HG02938 (cell line): ENCODE measurements around the gene NCOA3.
A peak's percentile ranks its signal among the peaks of the same experiment; 100 is the strongest.
"Not testable (repeated sequence)": the region's sequence is repeated elsewhere in the genome, so short reads cannot be mapped to it uniquely, and the experiment has no call there.

Experiments used
- ATAC-seq: cut with Tn5 transposase; IDR thresholded peaks from one replicate; pipeline ENCODE4 v1.9.1; 2021; ENCODE audit warnings: mild to moderate bottlenecking, moderate library complexity; ENCODE audit not compliant: unreplicated experiment

Gene NCOA3

DNA sequence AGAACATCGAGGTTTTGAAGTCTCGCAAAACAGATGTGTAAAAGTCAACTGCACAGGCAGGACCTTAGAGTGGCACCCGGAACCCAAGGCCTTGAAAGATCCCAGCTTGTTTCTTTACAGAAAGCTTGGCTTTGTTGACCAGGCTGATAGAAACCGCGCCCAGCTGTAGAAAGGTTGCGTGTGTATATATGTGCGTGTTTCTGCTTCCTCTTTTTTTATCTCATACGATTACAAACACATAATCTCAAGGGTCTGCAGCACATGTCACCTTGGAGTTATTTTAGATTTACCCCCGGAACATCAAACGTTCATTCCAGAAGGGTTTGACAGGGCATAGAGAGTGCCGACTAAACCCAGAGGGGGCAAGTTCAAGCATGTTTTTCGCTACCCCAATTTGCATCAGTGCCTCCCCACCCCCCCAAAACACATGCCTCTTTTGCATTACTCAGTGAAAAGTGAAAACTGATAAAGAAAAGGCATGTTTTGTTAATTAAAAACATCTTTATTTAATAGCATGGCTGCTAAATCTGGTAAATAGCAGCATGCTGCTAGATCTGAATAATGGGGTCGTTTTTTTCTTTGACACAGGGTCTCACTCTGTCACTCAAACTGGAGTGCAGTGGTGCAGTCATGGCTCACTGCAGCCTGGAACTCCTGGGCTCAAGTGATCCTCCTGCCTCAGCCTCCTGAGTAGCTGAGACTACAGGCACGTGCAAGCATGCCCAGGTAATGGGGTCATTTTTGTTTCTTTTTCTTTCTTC is 33.2 kb upstream of the NCOA3 start:
- ATAC-seq = no peak

DNA sequence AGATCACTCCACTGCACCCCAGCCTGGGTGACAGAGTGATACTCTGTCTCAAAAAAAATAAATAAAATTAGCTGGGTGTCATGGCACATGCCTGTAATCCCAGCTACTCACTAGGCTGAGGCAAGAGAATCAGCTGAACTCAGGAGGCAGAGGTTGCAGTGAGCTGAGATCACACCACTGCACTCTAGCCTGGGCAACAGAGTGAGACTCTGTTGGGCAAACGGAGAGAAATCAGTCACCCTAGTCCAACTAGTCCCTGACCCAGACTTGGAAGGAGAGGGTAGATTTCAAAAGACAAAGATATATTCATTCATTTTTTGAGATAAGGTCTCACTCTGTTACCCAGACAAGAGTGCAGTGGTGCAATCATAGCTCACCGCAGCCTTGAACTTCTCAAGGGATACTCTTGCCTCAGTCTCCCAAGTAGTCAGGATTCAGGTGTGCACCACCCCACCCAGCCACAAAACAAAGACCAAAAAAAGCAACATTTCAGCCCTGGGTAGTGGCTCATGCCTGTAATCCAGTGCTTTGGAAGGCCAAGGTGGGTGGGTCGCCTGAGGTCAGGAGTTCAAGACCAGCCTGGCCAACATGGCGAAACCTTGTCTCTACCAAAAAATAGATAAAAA is 26.2 kb upstream of the NCOA3 start:
- ATAC-seq = no peak

DNA sequence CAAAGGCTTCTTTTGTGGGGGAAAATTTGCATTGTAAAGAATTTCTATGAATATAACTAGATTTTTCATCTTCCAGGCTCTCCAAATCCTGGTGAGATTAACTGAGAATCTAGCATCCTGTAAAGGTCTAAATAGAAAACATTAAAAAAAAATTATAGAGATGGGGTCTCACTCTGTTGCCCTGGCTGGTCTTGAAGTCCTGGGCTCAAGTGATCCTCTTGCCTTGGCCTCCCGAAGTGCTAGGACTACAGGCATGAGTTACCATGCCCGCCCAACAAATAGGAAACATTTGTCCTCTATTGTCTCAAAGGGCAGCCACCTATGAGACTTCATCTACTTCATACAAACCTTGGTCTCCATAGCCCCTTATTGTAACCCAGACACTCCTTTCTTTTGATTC is 25.2 kb upstream of the NCOA3 start:
- ATAC-seq = no peak

DNA sequence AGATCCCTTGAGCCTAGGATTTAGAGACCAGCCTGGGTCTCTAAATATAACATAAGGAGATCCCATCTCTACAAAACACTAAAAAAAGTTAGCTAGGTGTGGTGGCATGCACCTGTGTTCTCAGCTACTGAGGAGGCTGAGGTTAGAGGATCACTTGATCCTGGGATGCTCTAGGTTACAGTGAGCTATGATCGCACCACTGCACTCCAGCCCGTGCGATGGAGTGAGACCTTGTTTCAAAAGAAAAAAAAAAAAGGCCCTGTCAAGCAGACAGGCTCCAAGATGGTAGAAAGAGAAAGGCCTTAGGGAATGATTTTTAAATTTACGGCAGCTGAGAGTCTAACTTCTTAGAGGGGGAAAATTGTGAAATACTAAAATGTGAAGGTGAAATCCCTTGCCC is 22.6 kb upstream of the NCOA3 start:
- no peak for ATAC-seq

DNA sequence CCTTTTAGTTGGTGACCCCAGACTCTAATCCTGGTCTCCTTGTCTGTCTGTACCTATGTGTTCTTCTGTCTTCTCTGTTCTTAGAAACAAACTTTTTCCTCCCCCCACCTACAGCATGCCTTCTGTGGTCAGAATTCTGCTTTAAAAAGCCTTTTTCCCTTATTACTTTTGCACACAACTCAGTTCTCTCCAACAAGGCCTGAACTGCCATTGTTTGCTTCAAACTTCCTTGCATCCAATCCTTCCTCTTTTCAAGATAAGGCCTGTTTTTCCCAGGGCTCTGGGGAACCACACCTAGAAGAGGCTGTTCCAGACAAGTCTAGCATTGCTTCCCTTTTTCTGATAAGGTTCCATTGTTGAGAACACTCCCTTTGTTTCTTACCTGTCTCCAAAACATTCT is 22.2 kb upstream of the NCOA3 start:
- no peak for ATAC-seq

DNA sequence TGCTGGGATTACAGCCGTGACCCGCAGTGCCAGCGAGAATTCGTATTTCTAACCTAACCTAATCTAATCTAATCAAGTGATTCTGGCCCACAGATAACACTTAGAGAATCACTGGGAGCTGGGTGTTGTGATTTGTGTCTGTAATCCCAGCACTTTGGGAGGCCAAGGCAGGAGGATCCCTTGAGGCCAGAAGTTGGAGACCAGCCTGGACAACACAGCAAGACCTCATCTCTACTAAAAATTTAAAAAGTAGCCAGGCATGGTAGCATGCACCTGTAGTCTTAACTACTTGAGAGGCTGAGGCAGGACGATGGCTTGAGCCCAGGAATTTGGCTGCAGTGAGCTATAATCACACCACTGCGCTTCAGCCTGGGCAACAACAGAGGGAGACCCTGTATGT is 21.4 kb upstream of the NCOA3 start:
- no peak for ATAC-seq

DNA sequence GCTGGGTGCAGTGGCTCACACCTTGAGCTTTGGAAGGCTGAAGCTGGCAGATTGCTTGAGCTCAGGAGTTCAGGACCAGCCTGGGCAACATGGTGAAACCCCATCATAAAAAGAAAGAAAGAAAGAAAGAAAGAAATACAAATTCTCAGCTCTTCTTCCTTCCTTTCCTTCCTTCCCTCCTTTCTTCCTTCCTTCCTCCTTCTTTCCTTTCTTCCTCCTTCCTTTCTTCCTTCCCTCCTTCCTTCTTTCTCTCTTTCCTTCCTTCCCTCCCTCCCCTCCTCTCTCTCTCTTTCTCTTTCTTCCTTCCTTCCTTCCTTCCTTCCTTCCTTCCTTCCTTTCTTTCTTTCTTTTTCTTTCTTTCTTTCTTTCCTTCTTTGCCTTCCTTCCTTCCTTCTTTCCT is 21.0 kb upstream of the NCOA3 start:
- no peak for ATAC-seq

DNA sequence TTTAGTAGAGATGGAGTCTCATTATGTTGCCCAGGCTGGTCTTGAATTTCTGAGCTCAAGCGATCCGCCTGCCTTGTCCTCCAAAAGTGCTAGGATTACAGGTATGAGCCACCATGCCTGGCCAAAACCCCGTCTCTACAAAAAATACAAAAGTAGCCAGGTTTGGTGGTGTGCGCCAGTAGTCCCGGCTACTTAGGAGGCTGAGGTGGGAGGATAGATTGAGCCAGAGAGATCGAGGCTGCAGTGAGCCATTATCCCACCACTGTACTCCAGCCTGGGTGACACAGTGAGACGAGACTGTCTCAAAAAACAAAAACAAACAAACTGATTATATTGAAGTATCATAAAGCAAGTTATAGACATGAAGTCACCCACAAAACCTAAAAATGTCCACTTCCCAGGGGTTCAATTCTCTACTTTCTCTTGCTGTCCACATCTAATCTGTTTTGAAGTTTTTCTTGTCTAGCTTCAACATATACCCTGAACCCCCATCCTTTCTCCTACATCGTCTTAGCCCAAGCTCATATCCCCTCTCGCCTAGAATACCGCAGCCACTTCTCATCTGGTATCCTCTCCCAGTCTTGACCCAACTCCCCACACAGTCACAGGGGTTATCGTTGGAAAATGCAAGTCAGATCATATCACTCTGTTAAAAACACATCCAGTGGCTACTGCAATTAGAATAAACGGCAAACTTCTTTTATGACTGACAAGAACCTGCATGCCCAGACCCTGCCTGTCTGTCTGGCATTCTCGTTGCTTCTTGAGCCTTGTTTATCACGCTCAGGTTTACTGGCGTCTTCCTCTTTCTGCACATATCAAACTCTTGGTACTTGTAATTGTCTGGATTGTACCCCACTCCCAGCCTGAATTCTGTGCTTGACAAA is 20.1 kb upstream of the NCOA3 start:
- no peak for ATAC-seq

DNA sequence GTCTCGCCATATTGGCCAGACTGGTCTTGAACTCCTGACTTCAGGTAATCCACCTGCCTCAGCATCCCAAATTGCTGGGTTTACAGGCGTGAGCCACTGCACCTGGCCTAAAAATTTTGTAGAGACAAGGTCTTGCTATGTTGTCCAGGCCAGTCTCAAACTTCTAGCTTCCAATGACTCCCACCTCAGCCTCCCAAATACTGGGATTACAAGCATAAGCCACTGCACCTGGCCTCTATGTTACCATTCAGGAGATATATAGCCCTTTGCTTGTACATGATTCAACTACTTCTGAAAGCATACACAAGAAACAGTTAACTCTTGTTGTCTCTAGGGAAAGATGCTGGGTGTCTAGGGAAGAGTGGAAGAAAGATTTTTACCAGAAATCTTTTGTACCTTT is 19.0 kb upstream of the NCOA3 start:
- ATAC-seq = no peak

DNA sequence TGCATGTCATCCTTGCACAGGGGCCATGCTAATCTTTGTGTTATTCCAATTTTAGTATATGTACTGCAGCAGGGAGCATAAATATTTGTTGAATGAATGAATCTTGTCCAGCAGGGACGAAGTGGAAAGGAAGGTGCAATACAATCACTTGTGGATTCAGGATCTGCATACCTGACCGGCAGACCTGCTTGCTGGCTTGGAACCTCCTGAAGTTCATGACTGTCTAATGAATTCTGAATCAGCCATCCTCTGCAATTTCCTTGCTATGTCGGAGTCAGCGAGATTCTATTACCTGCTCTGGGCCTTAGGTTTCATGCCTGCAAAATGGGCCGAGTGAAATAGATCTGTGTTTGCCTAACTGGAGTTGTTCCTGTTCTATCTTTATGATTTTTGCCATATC is 17.4 kb upstream of the NCOA3 start:
- ATAC-seq = no peak

DNA sequence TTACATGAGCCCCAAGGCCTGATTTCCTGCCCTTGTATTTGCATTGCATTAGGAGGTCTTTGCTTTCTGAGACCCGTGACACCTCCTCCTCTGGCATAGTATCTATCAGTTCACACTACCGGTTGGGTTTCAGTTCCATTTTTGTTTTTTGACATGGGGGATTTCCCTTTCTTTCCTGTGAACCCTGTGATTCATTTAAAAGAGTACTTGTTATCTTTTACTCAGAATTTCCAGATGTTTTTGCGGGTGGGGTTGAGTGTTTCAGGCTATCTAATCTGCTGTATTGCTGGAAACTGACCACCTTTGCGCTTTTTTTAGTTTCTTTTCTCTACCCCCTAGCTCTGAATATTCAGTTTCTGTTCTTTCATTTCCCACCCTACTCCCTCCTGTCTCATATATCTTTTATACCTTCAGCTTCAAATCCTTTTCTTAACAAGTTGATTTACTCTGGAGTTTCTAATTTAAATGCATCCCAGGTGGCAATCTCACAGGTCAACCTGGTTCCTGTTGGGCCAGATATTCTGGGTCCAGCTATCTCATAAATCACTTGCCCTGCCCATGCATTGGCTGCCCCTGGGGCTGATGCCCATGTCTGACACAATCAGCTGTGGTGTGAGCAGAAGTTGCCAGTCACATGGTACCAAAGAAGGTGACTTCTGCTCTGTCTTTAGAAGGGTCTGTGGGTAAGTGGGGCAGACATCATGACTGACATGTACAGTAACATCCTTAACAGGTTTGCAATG is 14.3 kb upstream of the NCOA3 start:
- peak; percentile 73 for ATAC-seq

DNA sequence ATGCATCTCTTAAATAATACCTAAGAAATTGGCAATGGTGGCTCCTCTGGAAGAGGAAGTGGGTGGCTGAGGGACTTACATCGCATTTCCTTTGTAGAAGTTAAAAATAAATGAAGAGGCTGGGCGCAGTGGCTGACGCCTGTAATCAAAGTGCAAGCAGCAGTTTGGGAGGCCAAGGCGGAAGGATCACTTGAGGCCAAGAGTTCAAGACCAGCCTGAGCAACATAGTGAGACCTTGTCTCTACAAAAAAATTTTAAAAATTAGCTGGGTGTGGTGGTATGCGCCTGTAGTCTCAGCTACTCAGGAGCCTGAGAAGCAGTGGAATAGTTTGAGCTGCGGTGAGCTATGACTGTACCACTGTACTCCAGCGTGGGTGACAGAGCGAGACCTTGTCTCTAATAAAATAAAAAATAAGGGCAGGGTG is 12.2 kb upstream of the NCOA3 start:
- ATAC-seq = no peak

DNA sequence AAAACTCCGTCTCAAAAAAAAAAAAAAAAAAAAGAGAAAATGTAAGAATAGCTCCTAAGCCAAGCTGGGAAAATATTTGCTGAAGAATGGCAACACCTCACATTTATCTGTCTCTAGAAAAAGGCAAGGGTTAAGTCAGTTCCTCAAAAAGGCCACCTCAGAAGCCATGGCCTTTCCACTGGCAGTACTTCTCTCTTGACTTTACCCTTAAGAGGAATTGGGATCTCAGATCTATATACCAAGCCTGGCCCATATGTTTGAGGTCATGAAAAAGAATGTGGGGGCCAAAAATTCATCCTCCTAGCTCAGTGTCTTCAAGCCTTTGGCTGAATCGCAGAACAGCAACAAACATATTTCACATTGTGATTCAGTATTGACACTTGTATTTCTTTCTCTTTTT is 10.9 kb upstream of the NCOA3 start:
- no peak for ATAC-seq

DNA sequence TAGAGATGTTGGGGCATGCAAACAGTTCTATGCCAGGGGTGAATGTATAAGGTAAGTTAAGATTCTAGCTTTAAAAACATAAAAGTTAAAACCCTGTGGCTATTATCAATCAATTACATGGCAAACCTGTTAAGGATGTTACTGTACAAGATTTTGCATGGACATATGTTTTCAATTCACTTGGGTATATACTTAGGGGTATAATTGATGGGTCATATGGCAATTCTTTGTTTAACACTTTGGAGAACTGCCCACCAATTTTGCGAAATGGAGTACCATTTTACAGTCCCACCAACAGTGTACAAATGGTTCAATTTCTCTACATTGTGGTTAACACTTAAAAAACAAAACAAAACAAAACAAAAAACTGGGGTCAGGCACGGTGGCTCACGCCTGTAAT is 9.4 kb upstream of the NCOA3 start:
- no peak for ATAC-seq

DNA sequence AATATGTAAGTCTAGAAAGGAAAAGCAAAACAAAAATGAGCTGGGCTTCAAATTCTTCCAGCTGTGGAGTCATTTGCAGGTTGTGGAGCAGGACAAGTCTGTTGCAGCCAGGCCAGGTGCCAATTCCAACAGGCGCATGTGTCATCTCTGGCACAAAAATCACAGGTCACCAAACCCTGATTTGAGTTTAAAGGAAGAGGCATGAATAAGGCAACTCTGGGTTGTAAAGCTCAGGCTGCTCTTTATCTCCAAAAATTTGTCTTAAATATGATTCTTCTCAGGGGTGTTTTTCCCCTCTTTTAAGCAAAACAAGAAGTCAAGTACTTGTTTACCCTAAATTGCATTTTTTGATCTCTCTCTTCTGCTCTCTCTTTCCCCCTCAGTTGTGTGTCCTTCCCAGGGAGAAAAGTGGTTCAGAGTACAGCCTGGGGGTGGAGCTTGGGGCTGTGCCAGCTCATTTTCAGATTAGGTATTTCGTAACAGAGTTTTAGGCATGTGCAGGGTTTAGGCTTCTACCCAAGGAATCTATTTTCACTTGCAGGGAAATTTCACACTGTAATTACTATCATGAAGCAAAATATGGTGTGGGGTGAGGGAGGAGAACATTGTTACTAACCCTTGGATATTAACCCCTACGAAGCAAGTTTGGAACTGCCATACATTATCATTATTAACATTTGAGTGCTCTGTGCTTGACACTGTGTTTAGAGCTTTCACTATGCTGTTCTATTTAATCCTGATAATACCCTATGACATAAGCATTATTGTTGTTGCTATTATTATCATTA is 8.3 kb upstream of the NCOA3 start:
- no peak for ATAC-seq

DNA sequence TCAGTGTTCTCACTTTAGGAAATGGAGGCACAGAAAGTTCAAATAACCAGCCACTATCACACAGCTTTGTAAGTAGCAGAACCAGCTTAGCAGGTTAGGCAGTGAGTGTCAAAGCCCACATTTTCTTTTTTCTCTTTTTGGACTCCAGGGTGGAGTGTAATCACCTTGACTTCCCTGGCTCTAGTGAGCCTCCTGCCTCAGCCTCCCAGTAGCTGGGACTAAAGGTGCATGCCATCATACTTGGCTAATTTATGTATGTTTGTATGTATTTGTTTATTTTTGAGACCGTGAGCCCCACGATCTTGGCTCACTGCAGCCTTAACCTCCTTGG is 7.8 kb upstream of the NCOA3 start:
- no peak for ATAC-seq

DNA sequence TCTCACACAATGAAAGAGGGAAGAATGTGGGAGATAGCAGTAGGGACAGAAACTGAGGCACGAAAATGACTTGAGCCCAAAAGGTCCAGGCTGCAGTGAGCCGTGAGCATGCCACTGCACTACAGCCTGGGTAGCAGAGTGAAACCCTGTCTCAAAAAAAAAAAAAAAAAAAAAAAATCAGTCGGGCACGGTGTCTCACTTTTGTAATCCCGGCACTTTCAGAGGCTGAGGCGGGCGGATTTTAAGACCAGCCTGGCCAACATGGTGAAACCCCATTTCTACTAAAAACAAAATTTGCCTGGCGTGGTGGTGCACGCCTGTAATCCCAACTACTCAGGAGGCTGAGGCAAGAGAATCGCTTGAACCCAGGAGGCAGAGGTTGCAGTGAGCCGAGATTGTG is 7.1 kb upstream of the NCOA3 start:
- ATAC-seq = not testable (repeated sequence)

DNA sequence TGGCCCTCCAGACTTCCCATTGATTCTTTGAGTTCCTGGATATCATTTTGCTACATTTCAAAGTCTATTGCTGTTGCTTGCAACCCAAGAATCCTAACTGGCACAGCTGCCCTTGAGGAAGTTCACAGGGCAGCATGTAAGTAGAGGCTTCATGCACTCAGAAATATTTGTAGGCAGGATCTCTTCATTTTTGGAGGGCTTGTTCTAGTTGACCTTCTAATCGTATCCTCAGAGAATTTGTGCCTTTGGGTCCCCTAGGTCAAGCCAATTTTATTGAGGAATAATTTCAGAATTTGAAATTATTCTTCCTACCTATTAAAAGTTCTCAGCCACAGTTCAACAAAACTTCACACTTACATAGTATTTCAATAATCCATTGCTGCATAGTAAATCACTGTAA is 5.6 kb upstream of the NCOA3 start:
- no peak for ATAC-seq

DNA sequence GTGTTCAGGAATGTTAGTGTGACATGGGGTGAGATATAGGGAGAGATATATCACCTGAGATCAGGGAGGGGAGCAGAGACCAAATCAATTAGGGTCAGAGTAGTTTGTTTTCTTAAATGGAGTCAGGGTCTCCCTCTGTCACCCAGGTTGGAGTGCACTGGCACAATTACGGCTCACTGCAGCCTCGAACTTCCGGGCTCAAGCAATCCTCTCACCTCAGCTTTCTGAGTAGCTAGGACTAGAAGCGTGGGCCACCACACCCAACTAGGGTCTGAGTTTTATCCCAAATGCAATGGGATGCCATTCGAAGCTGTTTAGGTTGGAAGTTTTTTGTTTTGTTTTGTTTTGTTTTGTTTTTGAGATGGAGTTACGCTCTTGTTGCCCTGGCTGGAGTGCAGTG is 3.1 kb upstream of the NCOA3 start:
- ATAC-seq = no peak

DNA sequence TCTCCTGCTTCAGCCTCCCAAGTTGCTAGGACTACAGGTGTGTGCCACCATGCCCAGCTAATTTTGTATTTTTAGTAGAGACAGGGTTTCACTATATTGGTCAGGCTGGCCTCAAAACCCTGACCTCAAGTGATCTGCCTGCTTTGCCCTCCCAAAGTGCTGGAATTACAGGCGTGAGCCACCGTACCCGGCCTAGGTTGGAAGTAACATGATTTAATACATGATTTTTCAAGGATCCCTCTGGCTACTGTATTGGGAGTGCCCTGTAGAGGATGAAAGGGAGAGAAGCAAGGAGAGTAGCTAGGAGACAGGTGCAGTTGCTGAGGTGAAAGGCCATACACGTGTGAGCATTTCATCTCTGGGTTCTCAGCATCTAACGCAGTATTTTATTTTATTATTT is 2.6 kb upstream of the NCOA3 start:
- no peak for ATAC-seq

DNA sequence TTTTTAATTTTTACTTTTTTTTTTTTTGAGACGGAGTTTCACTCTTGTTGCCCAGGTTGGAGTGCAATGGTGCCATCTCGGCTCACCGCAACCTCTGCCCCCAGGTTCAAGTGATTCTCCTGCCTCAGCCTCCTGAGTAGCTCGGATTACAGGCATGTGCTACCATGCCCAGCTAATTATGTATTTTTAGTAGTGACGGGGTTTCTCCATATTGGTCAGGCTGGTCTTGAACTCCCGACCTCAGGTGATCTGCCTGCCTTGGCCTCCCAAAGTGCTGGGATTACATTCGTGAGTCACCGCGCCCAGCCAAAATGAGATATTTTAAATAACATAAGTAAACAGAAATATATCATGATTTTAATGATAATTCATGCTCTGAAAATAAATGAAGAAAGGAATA is 1.6 kb upstream of the NCOA3 start:
- not testable (repeated sequence) for ATAC-seq
